Spleen (tissue), 7 donors: ENCODE data around the gene ABHD17B.

Experiments used
- POLR2A ChIP-seq, 3 donors: fragments of 450-650 bp; IDR thresholded peaks; one replicate each; pipeline ENCODE4 v1.5.1; 2017; ENCODE audit warnings: antibody characterized with exemption in 3 of 3, mild to moderate bottlenecking in 1 of 3
- POLR2AphosphoS5 ChIP-seq, 3 donors: sonication (generic); formaldehyde crosslinking; IDR thresholded peaks; one replicate each; pipeline ENCODE4 v1.5.1; 2017; ENCODE audit warnings: antibody characterized with exemption in 3 of 3
- TF ChIP-seq, protein P1 (sequence below), 11 experiments: fragments of 200-600 bp in 7 of 11; fragments of 450-650 bp in 4 of 11; sonication (generic) in 4 of 11; IDR thresholded peaks in 8 of 11; conservative IDR thresholded peaks in 3 of 11; 1 replicate in 7 of 11; 2 replicates in 4 of 11; pipeline versions ENCODE4 v1.4.0 to v1.8.0; 2016 to 2021; ENCODE audit warnings: antibody characterized with exemption in 11 of 11, inconsistent platforms in 4 of 11, mild to moderate bottlenecking in 1 of 11
- donor health status: DM: no; HTN: no; CAD: no; lungs with moderate emphysema.
- donor health status: DM: no; HTN: no; CAD: no.
- donor health status: DM: no; HTN: no; CAD: no.

GRCh38 chr9:71824257-71824656, 86.7 kb downstream of the ABHD17B start:
- TF ChIP-seq, protein P1, sequence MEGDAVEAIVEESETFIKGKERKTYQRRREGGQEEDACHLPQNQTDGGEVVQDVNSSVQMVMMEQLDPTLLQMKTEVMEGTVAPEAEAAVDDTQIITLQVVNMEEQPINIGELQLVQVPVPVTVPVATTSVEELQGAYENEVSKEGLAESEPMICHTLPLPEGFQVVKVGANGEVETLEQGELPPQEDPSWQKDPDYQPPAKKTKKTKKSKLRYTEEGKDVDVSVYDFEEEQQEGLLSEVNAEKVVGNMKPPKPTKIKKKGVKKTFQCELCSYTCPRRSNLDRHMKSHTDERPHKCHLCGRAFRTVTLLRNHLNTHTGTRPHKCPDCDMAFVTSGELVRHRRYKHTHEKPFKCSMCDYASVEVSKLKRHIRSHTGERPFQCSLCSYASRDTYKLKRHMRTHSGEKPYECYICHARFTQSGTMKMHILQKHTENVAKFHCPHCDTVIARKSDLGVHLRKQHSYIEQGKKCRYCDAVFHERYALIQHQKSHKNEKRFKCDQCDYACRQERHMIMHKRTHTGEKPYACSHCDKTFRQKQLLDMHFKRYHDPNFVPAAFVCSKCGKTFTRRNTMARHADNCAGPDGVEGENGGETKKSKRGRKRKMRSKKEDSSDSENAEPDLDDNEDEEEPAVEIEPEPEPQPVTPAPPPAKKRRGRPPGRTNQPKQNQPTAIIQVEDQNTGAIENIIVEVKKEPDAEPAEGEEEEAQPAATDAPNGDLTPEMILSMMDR (IDR thresholded peaks at IDR 0.05 in 8 of 11, conservative IDR thresholded peaks at IDR 0.05 in 3 of 11) = no peak
- TF ChIP-seq POLR2A (IDR thresholded peaks at IDR 0.05) (no peak), POLR2AphosphoS5 (IDR thresholded peaks at IDR 0.05) (no peak)
